Measurements from ENCODE around the gene SLC11A2.

DNA sequence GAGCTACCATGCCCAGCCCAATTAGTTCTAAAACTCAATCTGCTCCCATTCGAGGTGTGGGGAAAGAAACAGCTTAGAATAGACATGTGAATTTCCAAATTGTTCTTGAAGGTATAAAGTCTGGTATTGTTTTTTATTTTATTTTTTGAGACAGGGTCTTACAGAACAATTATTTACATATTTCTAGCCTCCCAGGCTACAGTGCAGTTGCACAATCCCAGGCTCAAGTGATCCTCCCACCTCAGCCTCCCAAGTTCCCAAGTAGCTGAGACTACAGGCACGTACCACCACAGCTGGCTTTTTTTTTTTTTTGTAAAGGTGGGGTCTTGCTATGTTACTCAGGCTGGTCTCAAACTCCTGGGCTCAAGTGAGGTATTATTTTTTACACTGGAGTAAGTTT, 6.3 kb downstream of the SLC11A2 start:
- TF ChIP-seq, protein P1, sequence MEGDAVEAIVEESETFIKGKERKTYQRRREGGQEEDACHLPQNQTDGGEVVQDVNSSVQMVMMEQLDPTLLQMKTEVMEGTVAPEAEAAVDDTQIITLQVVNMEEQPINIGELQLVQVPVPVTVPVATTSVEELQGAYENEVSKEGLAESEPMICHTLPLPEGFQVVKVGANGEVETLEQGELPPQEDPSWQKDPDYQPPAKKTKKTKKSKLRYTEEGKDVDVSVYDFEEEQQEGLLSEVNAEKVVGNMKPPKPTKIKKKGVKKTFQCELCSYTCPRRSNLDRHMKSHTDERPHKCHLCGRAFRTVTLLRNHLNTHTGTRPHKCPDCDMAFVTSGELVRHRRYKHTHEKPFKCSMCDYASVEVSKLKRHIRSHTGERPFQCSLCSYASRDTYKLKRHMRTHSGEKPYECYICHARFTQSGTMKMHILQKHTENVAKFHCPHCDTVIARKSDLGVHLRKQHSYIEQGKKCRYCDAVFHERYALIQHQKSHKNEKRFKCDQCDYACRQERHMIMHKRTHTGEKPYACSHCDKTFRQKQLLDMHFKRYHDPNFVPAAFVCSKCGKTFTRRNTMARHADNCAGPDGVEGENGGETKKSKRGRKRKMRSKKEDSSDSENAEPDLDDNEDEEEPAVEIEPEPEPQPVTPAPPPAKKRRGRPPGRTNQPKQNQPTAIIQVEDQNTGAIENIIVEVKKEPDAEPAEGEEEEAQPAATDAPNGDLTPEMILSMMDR (IDR thresholded peaks at IDR 0.05): no peak
- no peak for TF ChIP-seq POLR2A (IDR thresholded peaks at IDR 0.05)
- no peak for TF ChIP-seq EP300 (IDR thresholded peaks at IDR 0.05)
- no peak for TF ChIP-seq POLR2AphosphoS5 (IDR thresholded peaks at IDR 0.05)
